Suppressor macrophage treated with lipopolysaccharide for 1 hour (primary cell): ENCODE data around the gene SELENOH.

Experiments
- DNase-seq, 3 donors: peaks; one replicate each; pipeline ENCODE4 v3.0.0-alpha.2; 2020 to 2022

SELENOH gene

DNA sequence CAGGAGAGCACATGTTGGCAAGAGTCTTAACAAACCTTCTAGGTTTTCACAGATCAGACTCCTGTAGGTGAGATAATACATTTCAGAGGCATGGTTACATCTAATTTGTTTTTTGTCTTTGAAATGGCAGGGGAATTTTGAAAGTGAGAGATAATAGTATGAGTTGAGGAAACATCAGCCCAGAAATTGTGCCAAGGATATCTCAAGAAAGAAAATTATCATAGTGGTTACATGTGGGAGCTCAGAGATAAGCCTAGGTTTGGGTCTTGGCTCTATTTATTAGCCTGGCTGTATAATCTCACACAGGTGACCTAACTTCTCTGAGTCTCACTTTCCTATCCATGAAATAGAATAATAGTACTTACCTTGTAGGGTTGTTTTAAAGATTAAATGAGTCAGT is 9.9 kb downstream of the SELENOH start:
- no peak for DNase-seq

DNA sequence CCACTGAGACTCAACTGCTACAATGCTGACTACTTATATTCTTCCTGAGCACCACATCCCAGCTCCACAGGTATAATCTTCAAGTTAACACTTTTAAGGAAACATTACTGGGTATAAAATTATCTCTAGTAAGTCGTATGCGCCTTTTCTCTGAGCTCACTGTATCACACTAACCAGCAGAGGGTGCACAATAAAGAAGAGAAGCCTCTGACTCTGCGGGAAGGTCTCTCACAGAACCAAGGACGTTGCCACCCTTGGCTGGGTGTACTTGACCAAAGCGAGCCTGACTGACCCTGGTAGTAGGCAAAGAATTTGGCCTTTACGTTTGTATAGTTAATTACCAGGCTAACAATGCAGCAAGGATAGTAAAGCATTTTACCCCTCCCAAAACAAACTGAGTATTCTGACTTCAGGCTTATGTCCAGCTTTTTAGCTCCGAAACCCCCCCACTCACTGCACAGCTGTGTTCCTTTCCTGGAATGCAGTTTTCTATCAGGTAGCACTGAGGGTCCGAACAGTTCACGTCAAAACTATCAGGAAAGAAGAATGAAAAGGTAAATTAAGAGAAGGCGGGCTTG is 10.5 kb downstream of the SELENOH start, which contains the start of gene BTBD18:
Gene BTBD18, minus strand, starts transcription at position 144 of the 578 bp plus-strand sequence. CDS start 631 bp downstream, outside the sequence.
- peak; percentile 51 to 61 (median 54) for DNase-seq

GRCh38 chr11:57752954-57753353 is 11.7 kb downstream of the SELENOH start:
- DNase-seq, result no peak

- no peak for DNase-seq
These were observed 16.9 kb downstream of the SELENOH start for GRCh38 chr11:57758174-57758573.

GRCh38 chr11:57761301-57762234 is 20.3 kb downstream of the SELENOH start, which contains the start of gene CTNND1:
CTNND1 (plus strand) TSS chr11:57761802; CDS start chr11:57791479, 29,677 bp downstream.
- peak; percentile 93 to 95 (median 95) for DNase-seq

- peak in 1 of 3 donors; percentile 17 for DNase-seq
These were observed 21.1 kb downstream of the SELENOH start for GRCh38 chr11:57762235-57762861.

GRCh38 chr11:57763568-57763967 is 22.3 kb downstream of the SELENOH start:
- peak; percentile 17 to 37 (median 23) for DNase-seq

DNA sequence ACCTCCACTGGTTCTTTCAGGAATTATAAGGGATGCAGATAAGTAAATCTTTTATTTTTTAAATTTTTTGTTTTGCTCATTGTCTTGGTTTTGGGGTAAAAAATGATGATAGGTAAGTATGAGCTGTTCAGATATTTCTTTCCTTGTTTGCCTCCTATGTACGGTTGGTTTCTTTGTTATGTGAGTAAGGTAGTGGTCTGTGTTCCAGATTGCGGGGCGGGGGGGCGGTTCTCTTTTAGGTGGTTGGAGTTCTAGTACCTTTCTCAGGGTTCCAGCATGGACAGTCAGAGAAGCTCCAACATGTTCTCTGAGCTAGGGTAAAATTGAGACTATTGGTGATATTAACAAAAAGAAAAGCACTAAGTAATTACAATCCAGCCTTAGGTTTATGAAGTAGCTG is 22.7 kb downstream of the SELENOH start:
- DNase-seq, result no peak

GRCh38 chr11:57764566-57764965 is 23.3 kb downstream of the SELENOH start:
- no peak for DNase-seq

GRCh38 chr11:57764972-57765371 is 23.7 kb downstream of the SELENOH start:
- no peak for DNase-seq

DNA sequence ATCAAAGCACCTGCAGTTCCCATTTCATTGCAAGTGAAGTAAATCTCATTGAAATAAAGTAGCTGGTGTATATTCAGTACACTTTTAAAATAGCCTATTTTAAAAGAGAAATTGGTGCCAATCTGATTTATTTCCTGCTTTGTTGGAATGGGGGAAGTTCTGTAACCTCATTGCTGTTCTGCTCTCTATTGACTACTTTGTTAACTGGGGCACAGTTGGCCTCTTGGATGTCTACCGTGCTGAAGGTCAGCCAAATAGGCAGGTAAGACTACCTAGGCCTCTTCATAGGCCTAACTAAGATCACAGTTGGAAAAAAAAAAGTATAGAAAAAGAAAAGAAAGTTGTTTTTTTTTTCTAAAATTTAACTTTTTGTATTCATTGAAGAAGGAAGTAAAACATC is 29.5 kb downstream of the SELENOH start:
- peak in 1 of 3 donors; percentile 12 for DNase-seq

GRCh38 chr11:57771365-57771764 is 30.1 kb downstream of the SELENOH start:
- no peak for DNase-seq

DNA sequence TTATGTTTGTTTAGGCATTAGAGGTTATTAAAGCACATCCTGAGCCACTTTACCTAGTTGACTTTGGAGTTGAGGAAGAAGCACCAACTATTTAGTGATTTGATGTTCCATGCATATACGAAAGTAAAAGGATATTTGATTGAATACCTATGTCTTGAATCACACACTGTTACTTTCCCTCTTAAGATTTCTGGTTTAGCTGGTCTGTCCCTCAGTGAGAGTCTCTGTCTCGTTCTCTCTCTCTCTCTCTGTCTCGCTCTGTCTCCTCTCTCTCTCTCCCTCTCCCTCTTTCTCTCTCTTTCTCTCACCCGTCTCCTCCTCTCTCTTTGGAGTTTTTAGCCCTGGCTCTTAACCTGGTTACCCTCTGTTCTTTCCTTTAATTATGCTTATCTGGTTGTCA is 31.3 kb downstream of the SELENOH start:
- no peak for DNase-seq

DNA sequence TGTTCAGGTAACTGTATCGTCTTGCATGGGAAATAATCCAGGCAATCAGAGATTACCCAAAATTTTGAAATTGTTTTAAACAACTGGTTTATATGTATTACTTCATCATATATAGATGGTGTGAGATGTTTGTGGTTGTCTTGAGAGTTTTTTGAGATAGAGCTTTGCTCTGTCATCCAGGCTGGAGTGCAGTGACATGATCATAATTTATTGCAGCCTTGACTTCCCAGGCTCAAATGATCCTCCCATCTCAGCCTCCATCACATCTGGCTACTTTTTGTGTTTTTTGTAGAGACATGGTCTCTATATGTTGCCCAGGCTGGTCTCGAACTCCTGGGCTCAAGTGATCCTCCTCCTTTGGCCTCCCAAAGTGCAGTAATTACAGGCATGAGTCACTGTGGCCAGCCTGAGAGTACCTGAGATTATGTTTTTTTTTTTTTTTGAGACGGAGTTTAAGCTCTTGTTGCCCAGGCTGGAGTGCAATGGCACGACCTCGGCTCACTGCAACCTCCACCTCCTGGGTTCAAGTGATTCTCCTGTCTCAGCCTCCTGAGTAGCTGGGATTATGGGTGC is 31.8 kb downstream of the SELENOH start:
- no peak for DNase-seq

DNA sequence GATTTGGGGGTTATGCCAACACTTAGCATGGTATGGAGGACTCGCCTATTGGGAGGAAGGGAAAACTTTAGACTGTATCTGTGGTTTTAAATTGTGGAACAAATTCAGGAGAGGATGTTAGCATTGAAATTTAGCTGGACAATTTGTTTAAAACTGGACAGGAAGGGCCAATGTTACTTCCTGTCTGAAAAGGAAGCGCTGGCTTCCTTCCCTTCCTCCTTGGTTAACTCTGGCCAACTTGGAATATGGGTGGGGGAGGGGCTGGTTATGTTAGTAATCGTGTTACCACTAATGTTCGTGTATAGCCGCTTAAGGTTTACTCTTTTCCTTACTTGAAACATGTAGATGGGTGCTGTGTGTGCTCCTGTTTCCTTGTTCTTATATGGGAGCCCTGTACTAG is 34.2 kb downstream of the SELENOH start:
- peak in 1 of 3 donors; percentile 31 for DNase-seq

DNA sequence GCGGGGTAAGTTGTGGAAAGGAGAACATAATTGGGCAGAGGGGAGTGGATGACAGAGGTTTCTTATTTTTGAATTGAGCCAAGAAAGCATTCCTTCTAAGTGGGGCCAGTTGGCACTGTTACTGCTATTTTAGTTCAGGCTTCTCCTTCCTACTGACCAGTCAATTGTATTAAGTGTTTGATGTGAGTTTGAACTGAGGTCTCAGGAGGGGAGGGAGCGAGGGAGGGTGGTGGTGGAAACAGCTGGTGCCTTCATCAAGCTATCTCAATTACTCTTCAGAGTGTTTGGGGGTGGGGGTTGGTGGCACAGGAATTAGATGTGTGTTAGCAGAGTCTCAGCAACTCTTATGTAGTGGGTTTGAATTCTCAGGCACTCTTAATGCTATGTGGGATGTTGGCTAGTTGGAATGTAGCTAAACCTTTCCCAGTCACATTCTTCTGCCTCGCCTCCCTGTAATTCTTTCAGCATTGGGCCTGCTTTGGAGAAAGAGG is 34.8 kb downstream of the SELENOH start:
- no peak for DNase-seq

- DNase-seq, result no peak
These were observed 35.4 kb downstream of the SELENOH start for GRCh38 chr11:57776577-57777210.

DNA sequence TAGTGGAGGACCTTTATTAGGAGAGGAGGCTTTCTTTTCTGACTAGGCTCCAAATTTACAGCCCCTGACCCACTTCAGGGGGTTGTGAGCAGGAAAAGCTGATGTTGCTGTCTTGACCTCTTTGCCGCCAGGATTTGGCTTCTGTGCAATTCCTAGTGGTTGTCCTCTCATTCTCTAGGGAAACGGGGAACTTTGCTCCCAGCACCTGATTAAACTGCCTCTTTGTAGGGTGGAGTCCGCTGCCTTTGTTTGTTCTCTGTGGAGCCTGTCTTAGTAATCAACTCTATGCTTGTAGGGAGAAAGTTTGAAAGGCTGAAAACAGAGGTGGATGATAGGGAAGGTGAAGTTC is 36.7 kb downstream of the SELENOH start:
- DNase-seq, result no peak

- DNase-seq, result no peak
These were observed 37.2 kb downstream of the SELENOH start for GRCh38 chr11:57778318-57779037.

DNA sequence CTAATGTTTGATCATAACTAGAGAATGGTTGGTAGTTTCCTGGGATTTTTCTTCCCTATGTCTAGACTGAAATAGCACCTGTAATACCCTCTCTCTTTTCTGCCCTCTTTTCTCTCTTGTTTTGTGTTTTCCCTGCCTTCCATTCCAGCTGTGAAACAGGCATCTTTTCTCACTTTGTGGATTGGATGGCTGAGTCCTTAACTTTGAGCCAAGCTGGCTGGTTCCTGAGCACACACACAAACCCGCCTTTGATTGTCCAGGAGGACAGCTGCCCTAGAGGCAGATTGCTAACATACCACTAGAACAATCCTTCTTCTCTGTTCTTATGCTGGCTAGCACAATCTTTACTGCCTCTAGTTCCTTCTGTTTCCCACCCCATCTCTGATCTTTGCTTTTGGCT is 38.0 kb downstream of the SELENOH start:
- no peak for DNase-seq

GRCh38 chr11:57781529-57781943 is 40.2 kb downstream of the SELENOH start:
- DNase-seq, result no peak

- DNase-seq, result peak in 1 of 3 donors; percentile 22
These were observed 43.8 kb downstream of the SELENOH start for GRCh38 chr11:57785072-57785471.
